NCI-H526 treated with DMSO at 0.1 percent for 48 hours (cell line): Measurements from ENCODE around the gene ANKS1B.
"Not testable (repeated sequence)": the region's sequence is repeated elsewhere in the genome, so short reads cannot be mapped to it uniquely, and the experiment has no call there.

ENCODE experiments used
- DNase-seq: peaks from one replicate; lab custom pipeline; 2025; lab: John Stamatoyannopoulos, UW

ANKS1B gene

DNA sequence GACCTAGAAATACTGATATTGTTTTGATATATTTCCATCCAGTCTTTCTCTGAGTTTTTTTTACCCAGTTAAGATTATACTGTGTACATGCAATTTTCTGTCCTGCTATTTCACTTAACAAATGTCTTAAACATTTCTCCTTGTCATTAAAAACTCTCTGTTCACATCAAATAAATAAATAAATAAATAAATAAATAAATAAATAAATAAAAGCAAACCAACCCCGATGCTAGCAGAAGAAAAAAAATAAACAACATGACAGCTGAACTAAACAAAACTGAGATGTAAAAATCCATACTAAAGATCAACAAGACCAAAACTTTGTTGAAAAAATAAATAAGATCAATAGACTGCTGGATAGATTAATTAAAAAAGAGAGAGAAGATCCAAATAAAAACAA lies 407.6 kb downstream of the ANKS1B start:
- not testable (repeated sequence) for DNase-seq

- DNase-seq = no peak
These were observed 410.8 kb downstream of the ANKS1B start for GRCh38 chr12:99573980-99574379.

DNA sequence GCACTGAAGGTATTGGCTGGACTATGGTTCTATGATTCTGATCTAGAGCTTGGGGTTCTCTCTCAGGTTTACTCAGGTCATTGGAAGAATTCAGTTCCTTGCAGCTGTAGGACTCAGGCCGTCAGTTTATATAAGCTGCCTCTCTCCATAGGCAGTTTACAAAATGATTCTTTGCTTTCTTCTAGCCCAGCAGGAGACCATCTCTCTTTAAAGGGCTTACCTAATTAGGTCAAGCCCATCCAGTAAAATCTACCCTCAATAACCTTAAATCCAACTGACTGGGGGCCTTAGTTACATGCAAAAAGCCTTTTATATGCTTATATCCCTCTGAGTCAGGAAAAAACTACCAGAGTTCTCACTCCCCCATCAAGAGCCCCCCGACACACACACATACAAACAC lies 417.7 kb downstream of the ANKS1B start:
- no peak for DNase-seq

GRCh38 chr12:99558109-99558508 lies 426.6 kb downstream of the ANKS1B start:
- DNase-seq = no peak

GRCh38 chr12:99553461-99553860 lies 431.3 kb downstream of the ANKS1B start:
- peak; percentile 27 for DNase-seq

DNA sequence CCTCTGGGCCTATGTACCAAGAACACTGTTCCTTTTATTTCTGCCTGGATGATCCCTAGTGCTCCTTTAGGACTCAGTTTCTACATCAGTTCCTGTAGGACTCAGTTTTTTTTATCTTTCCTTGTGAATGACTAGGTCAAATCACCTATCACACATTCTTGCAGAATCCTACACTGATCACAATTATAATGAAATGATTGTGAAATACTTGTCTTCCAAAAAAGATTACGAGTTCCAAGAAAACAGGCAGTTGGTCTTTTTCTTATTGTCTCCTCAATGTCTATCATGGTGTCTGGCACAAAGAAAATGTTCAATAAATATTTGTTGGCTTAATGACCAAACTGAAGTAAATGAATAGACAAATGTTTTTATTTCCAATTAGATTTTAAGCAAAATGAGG lies 432.7 kb downstream of the ANKS1B start:
- DNase-seq = no peak

GRCh38 chr12:99549651-99550050 lies 435.1 kb downstream of the ANKS1B start:
- no peak for DNase-seq

- DNase-seq = no peak
These were observed 435.5 kb downstream of the ANKS1B start for GRCh38 chr12:99549196-99549595.

DNA sequence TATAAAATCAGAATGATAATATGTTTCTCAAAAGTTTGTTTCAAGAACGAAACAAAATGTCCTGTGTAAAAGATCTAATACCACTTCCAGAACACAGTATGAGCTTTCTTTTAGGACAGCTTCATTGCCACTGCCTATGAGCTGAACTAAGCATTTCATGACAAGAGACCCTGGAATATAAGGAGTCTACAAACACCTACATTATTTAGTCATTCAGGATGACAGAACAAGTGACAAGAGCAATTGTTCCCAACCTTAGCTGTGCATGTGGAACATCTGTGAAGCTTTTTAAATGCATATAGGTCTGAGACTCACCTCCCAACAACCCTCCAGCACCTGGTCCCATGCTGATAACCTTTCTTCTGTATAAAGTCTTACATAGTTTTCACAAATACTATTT lies 440.3 kb downstream of the ANKS1B start:
- no peak for DNase-seq

- no peak for DNase-seq
These were observed 454.8 kb downstream of the ANKS1B start for GRCh38 chr12:99529966-99530365.

DNA sequence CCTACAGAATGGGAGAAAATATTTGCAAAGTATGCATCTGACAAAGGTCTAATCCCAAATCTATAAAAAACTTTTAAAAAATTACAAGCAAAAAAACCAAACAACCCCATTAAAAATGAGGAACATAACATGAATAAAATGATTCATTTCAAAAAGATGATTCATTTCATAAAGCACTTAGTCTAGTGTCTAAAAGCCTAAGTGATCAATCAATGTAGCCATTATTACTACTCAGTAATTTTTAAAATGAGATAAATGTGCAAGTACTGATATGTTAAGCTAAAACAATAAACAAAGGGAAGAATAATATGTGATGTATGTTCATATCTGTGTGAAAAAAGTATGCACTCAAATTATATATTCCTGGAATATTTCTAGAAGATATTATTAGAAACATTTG lies 456.3 kb downstream of the ANKS1B start:
- no peak for DNase-seq

DNA sequence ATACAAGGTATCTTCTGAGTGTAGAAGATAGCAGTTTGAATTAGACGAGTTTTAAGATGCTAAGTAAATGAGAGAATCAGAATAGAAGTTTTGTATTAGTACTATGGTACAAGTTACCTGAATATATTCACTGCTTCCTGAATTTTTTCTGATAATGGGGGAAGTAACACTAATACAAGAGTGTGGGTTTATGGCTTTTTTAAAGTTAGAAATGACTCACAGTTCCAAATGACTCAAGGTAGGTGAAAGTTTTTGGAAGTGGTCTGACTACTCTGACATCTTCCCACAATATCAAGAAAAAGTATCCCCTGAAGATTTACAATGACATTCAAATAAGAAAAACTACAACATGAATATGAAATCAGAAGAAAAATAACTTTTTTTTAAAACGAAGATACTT lies 460.9 kb downstream of the ANKS1B start:
- DNase-seq = no peak

DNA sequence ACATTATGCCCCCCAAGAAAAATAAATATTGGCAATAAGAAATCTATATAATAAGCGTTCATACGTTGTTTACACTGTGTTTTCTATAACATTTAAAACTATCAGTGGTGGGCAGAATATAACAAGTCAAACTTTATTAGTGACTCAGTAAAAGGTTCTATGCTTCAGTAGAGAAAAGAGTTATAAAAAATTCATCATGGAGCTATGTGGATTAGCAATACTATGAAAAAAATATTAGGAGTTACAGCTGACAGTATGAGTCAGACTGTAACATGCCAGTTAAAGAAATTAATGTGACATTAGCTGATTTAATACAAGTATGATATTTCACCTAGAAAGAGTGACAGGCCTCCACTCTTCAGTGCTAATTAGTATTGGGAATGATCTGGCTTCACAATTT lies 462.3 kb downstream of the ANKS1B start:
- DNase-seq = no peak

- DNase-seq = no peak
These were observed 463.1 kb downstream of the ANKS1B start for GRCh38 chr12:99521664-99522063.

DNA sequence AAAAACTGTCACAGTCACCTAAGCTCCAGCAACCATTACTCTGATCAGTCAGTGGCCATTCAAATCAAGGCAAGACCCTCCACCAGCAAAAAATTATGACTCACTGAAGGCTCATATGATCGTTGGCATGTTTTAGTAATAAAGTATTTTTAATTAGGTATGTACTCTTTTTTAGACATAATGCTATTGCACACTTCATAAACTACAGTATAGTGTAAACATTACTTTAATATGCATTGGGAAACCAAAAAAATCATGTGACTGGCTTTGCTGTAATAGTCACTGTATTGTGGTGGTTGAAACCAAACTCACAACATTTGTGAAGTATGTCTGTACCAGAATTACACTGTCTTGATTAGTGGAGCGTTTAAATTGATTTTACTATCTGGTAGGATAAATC lies 471.7 kb downstream of the ANKS1B start:
- no peak for DNase-seq

DNA sequence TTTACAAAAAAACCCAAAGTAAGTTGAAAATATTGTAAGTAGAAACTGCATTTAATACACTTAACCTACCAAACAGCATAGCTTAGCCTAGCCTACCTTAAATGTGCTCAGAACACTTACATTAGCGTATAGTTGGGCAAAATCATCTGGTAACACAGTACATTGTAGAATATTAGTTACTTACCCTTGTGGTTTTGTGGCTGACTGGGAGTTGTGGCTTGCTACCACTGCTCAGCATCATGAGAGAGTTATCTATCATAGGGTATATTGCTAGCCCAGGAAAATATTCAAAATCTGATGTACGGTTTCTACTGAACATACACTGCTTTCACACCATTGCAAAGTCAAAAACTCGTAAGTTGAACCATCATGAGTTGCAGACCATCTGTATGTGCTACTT lies 478.9 kb downstream of the ANKS1B start:
- no peak for DNase-seq

- DNase-seq = no peak
These were observed 486.0 kb downstream of the ANKS1B start for GRCh38 chr12:99498756-99499155.

GRCh38 chr12:99495799-99496198 lies 488.9 kb downstream of the ANKS1B start:
- no peak for DNase-seq

DNA sequence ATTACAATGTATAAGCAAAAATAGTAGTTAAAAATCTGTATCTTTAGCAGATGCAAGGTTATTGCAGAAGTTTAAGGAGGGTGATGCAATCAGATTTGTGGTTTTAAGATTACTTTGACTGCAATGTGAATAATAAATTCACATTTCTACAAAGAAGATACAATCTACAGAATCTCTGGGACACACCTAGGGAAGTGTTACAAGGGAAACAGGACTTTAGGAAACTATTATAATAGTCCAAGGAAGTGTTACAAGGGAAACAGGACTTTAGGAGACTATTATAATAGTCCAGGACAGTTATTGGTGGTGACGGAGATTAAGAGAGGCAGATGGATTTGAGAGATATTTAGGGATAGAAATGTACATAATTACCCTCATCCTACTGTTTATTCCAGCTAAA lies 491.5 kb downstream of the ANKS1B start:
- no peak for DNase-seq

GRCh38 chr12:99486277-99486676 lies 498.5 kb downstream of the ANKS1B start:
- DNase-seq = no peak

DNA sequence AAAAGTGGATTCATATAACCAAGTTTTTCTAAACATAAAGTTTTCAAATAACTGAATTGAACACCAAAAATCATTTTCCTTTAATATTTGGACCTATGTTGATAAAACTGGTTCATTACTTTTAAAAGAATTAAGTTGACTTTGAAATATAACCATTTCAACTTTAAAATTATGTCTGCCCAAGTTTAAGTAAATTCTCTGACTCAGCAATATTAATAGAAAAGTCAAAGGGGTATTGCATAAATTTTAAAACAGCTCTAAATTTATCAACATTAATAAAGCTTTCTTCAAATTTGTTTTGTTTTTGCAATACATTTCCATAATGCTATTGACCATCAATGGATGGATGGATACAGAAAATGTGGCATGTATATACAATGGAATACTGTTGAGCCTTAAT lies 505.6 kb downstream of the ANKS1B start:
- no peak for DNase-seq

DNA sequence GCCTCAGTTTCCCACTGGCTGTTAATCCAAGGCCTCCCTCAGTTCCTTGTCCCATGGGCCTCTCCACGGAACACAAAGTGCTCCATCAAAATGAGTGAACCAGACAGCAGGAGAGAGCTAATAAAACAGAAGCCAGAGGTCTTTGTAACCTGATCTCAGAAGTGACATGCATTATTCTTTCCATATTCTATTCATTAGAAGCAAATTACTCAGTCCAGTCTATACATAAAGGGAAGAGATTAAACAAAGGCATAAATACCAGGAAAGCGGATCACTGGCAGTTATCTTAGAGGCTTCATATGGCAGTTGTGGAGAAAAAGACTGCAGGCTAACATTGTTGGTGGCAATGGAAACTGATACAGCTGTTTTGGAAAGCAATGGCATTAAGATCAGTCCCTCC lies 507.8 kb downstream of the ANKS1B start:
- DNase-seq = peak; percentile 80

- DNase-seq = no peak
These were observed 529.2 kb downstream of the ANKS1B start for GRCh38 chr12:99455350-99456035.

- no peak for DNase-seq
These were observed 530.1 kb downstream of the ANKS1B start for GRCh38 chr12:99454539-99455172.
